ENCODE data around the gene KRTAP10-1.
"Not testable (repeated sequence)": the region's sequence is repeated elsewhere in the genome, so short reads cannot be mapped to it uniquely, and the experiment has no call there.

KRTAP10-1 gene

DNA sequence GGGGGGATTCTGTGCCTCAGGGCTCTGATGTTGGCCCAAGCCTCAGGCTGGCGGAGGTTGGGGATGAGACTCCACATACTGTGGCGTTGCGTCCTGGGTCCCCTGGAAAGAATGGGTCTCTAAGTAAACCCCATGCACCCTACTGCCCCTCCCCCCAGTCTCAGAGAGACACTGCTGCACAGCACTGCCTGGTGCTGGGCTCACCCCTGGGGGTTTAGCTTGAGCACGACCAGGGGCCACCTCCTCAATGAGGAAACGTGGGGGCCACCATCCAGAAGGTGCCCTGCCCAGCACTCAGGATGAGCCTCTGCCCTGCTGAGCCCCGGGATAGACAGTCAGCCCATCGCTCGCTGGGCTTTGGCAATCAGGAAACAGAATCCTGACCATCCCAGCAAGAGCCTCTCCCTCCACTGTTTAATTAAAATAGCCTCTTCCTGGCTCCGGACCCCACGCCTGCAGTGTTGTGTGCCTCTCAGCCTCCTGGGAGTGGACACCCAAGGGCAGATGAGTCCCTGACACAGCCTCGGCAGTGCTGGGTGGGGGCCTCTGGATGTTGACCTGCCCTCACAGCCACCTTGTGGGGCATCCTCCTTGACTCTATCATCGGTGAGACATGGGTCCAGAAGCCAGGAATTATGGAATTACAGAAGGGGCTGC lies 30.0 kb upstream of the KRTAP10-1 start:
- DNase-seq (ENCODE audit: low spot score), result no peak

DNA sequence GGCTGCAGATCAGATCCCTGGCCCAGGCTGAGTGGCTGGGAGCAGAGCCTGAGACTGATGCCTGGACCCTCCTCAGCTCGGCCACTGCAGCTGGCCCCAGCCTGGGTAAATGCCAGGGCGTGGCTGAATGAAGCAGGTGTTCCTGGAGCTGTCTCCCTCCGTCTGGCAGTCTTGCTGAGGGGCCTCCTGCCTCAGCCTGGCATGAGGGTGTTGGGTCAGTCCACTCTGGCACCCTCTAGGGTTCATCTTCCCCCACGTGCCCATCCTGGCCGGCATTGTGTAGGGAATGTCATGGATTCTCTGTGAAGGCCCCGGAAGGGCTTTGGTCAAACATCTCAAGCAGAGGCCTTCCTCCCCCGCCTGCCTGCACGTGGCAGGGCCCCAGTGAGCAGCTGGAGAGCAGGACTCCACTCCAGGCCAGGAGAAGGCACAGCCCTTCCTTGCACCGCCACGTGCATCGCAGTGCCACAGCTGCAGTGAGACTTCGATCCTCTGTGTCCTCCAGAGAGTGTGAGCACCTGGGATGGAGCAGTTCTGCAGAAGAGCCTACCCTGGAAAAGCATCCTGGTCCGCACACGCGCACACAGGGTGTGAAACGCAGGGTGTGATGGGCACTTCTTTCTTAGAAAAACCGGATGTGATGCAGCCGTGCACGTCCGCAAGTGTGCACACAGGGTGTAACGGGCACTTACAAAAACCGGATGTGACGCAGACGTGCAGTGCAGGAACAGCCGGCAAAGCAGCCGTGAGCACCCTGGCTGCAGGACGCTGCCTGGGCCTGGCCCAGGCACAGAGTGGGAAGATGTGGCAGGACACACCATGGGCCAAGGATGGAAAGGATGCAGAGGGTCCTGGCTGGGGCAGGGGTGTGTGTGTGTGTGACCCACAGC lies 28.9 kb upstream of the KRTAP10-1 start:
- DNase-seq (ENCODE audit: low spot score), result no peak

DNA sequence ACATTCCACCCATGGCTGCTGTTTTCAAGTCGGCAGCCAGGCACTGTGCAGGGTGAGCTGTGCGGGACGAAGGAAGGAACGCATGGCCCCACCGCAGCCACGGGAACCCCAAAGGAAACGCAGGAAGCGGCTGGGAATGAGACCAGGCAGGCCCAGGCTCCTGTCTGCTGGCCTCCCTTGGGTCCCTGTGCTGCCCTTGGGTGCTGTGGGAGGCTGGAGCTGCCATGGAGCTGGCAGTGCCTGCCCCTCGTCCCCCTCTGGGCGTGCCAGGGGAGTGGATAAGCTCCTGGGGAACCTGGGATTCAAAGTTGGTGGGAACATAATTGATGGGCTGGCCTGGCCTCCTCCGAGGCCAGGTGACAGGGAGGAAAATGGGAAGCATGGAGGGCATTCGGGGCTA lies 28.3 kb upstream of the KRTAP10-1 start:
- DNase-seq (ENCODE audit: low spot score), result no peak

DNA sequence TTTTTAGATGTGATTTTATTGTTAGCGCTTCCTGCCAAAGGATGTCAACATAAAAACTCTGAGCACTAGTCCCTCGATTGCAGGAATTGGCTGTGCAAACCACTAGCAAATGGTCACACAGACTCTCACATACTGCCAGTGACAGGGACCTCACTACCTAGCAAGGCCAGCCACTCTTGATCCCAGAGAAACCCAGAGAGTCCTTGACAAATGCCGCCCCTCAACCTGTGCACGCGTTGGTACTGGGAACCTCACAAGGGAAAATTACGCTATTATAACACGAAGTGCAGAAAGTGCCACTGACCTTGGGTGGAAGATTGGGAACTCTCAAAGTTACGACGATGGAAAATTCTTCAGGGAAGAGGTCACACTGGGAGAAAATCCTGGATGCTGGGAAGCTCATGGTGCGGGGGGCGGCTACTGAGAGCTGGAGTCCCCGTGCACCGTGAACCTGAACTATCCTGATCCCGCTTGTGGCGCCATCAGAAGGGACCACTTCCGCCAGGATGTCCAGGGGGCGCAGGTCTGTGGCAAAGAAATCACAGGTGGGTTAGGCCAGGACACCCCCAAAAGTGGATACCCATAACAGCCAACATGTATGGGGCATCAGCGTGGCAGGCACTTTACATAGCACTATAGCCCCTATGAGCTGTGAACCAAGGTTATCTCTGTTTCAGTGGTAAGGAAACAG lies 27.6 kb upstream of the KRTAP10-1 start:
- DNase-seq (ENCODE audit: low spot score), result no peak

DNA sequence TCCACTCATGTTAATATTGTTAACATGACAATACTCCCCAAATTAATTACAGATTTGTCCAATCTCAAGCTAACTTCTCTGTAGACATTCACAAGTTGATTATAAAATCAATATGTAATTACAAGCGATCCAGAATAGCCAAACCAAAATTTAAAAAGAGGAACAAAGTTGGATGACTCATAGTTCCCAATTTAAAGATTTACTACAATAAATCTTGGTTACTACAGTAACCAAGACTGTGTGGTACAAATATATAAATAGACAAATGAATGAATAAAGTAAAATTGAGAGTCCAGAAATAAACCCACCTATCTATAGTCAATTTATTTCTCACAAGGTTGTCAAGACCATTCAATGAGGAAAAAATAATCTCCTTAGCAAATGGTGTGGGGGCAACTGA lies 26.4 kb upstream of the KRTAP10-1 start:
- no peak for DNase-seq (ENCODE audit: low spot score)

DNA sequence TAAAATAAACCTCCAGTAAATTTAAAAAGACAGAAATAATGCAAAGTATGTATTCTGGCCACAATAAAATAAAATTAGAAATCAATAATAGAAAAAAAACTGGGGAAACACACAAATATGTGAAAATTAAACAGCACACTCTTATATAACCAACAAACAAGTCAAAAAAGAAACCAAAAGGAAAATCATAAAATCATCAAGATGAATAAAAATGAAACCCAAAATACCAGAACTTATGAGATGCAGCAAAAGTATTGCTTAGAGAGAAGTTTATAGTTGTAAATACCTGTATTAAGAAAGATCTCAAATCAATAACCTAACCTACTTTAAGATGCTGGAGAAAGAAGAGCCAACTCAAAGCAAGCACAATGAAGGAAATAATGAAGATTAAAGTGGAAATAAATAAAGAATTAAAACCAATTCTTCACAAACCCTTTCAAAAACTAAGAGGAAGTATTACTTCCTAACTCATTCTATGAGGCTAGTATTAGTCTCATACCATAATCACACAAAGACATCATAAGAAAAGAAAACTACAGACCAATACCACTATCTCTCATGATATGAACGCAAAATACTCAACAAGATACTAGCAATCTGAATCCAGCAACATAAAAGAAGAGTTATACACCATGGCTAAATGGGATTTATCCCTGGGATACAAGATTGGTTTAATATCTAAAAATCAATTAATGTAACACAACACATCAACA lies 25.0 kb upstream of the KRTAP10-1 start:
- no peak for DNase-seq (ENCODE audit: low spot score)

DNA sequence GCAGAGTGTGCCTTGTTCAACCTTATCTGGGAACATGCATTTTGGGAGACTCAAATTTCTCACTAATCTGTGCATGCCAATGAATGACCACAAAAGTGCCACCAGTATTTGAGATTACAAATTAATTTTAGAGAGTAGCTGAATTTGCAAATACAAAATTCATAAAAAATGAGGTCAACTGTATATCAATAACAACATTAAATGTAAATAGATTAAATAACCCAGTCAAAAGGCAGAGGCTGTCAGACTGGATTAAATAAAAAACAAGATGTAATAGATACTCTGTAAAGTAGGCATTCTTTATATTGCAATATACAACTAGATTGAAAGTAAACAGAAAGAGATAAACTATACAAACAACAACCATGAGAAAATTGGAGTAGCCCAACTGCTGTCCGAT lies 24.1 kb upstream of the KRTAP10-1 start:
- DNase-seq (ENCODE audit: low spot score), result no peak

DNA sequence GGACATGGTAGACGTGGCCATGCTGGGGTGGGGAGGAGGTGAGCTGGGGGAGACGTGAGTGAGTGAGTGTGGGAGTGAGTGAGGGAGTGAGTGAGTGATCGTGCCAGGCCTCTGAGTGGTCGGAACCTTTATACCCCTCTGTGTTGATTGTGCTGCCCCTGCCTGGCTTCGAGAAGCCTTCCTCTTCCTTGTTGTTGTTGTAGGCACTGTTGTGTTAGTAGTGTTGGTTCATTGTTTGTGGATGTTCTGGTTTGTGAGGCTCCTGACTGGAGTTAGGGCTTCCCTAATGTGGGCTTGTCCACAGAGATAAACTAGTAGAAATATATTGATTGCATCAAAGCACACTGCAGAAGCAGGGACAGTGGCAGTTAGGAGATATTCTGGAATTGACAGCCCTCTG lies 18.7 kb upstream of the KRTAP10-1 start, which contains the start of gene KRTAP10-3:
Gene KRTAP10-3 (minus strand): TSS at position 101 of the 400 bp plus-strand sequence. CDS start 80 bp downstream, at position 21.
- no peak for DNase-seq (ENCODE audit: low spot score)

DNA sequence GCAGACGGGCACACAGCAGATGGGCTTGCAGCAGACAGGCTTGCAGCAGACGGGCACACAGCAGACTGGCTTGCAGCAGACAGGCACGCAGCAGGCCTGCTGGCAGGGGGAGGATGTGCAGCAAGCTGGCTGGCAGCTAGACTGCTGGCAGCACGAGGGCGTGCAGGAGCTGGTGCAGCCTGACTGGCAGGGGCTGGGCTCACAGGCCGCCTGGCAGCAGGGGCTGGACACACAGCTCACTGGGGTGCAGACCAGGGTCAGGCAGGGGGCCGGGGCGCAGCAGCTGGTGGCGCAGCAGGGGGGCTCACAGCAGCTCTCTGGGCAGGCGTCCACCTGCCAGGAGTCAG lies 18.3 kb upstream of the KRTAP10-1 start:
- not testable (repeated sequence) for DNase-seq (ENCODE audit: low spot score)

DNA sequence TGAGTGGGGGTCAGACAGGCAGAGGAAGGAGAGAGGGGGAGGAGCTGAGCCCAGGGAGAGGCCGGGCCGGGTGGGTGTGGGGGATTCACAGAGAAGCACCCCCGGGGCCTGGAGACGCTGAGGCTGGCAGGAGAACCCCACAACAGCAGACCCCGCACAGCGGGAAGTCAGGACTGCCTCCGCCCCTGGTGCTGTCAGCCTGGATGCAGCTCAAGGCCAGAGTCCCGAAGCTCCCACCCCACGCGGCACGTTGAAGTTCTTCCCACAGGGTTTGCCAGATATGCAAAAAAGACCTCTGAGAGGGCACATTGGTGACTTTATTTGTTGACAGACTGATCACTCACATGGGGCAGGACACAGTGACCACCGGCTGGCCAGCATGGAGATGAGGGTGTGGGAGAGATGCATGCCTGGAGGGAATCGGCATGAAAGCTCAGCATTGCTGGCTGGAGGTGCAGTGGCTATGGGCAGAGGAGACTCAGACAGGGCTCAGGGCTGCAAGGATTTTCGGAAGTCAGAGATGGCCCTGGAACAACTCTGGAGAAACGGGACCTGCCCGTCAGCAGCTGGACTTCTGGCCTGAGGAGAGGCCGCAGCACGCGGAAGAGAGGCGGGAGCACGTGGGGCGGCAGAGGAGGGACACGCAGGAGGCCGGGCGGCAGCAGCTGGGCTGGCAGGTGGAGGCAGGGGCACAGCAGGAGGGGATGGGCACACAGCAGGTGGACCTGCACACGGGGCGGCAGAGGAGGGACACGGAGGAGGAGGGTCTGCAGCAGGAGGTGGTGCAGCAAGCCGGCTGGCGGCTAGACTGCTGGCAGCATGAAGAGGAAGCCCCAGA lies 17.7 kb upstream of the KRTAP10-1 start:
- no peak for DNase-seq (ENCODE audit: low spot score)

DNA sequence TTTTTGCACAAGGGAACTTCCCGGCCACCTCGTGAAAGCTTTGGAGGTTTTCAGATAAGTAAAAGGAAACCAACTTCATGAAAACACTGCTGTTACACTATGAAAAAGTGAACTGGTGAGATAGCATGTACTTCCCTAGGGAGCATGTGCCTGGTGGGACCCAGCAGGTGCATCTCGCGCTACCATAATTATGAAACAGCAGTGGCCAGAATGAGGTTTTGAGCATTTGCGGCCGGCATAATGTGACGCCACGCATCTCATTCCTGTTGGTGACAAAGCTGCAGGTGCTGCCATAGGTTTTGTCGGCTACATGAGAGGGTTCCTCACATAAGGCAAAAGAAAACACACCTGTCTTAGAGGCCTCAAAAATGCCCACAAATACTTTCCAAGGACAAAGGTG lies 16.9 kb upstream of the KRTAP10-1 start:
- DNase-seq (ENCODE audit: low spot score), result no peak

DNA sequence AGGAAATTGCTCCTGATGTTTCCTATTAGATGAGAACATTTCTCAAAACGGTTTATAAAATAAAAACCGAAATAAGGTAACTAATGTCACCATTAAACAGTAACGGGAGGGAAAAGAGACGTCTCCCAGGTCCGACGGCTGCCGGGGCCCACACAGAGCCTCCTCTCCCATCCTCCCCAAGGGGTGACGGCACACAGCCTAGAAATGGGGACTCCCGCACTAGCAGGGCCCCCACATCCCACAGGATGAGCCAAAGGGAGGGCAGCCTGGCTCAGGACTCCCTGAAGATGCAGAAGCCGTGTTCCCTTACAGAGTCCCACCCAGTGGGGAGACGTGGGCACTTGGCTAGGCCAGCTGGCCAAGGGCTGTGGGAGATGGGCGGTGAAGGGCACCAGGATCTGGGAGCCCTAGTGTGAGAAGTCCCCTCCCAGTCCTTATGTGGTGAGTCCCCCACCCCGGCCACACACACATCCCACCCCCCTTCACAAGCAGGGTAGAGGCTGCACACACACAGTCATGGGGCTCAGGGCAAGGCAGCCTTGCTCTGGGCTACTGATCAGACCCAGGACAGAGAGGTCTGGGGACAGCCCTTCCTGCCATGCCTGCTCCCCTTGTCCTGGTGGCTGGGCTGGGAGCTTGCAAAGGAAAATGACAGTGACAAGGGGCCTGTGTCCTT lies 15.3 kb upstream of the KRTAP10-1 start:
- DNase-seq (ENCODE audit: low spot score), result no peak

DNA sequence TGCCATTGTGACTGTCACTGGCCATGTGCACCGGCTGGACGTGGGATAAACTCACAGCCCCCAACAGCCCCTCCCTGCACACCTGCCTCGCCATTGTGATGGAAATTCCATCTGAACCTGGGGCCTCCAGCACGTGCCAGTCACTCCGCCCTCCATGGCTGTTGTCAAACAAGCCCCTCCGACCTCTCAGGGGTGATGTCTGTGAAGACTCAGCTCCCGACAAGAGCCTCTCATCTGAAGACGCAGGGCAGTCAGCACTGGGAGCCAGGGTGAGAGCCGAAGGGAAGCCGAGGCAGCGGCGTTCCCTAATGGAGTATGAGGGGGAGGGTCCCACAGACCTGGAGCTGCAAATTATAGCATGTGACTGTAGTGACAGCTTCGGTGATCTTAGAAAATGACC lies 12.7 kb upstream of the KRTAP10-1 start:
- no peak for DNase-seq (ENCODE audit: low spot score)

DNA sequence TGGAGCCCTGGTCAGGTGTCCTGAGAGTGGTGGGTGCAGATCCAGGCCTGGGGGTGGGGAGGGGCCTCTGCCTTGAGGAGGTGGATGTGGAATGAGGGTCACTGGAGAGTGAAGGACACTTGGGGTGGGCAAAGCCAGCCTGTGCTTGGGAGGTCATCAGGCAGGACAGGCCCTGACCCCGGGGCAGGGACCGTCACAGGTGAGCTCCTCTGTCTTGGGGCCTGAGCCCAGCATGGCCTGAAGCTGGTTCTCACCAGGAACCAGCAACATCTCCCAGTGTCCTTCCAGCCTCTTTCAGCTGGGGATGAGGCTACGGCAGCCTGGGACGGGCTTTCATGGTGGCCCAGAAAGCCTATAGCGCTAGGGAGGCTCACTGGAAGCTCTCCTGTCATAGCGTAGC lies 12.1 kb upstream of the KRTAP10-1 start:
- DNase-seq (ENCODE audit: low spot score), result no peak

DNA sequence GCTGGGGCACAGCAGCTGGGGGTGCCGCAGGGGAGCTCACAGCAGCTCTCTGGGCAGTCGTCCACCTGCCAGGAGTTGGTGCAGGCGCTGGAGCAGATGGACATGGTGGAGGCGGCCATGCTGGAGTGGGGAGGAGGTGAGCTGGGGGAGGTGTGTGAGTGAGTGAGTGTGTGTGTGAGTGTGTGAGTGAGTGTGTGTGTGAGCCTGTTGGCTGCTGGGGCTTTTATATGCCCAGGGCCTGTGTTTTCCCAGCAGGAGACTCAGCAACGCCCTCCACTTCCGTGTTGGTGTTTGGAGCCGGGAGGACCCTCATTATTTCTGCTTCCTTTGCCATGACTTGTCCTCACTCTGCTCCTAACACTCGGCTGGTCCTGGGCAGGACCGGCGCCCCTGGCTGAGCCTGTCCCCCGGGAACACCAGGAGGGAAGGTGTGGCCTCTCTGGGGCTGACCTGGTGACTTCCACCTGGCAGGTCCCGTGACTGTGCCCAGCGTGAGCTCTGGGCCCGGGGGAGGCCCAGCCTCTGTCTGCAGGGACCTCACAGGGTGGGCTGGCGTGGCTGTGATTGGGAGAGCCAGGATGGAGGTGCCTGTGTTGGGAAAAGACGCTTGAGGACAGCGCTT lies 11.5 kb upstream of the KRTAP10-1 start, which contains the start of gene KRTAP10-2:
Gene KRTAP10-2 (minus strand): TSS at position 166 of the 622 bp plus-strand sequence. CDS start 47 bp downstream, at position 119.
- DNase-seq (ENCODE audit: low spot score), result no peak

DNA sequence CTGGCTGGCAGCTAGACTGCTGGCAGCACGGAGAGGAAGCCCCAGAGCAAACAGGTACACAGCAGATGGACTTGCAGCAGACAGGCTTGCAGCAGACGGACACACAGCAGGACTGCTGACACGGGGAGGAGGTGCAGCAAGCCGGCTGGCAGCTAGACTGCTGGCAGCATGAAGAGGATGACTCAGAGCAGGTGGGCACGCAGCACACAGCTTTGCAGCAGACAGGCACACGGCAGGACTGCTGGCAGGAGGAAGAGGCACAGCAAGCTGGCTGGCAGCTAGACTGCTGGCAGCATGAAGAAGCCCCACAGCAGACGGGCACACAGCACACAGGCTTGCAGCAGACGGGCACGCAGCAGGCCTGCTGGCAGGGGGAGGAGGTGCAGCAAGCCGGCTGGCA lies 10.8 kb upstream of the KRTAP10-1 start:
- no peak for DNase-seq (ENCODE audit: low spot score)

DNA sequence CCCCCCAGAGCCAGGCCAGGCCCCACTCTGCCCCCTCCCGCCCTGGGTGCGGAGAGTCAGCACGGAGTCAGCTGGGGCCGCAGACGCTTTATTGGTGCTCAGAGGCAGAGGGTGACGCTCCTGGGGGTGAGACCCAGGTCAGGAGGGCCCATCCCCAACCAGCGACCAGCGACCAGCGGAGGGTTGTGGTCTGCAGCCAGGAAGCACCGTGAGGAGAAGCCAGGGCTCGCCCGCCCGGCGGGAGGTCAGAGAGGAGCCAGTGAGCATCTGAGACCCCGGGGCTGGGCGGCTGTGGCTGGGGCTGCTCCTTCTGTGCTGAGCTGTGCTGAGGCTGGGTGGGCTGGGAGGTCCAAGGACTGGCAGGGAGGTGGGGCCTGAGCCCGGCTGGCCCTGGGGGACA lies 10.3 kb upstream of the KRTAP10-1 start:
- not testable (repeated sequence) for DNase-seq (ENCODE audit: low spot score)

DNA sequence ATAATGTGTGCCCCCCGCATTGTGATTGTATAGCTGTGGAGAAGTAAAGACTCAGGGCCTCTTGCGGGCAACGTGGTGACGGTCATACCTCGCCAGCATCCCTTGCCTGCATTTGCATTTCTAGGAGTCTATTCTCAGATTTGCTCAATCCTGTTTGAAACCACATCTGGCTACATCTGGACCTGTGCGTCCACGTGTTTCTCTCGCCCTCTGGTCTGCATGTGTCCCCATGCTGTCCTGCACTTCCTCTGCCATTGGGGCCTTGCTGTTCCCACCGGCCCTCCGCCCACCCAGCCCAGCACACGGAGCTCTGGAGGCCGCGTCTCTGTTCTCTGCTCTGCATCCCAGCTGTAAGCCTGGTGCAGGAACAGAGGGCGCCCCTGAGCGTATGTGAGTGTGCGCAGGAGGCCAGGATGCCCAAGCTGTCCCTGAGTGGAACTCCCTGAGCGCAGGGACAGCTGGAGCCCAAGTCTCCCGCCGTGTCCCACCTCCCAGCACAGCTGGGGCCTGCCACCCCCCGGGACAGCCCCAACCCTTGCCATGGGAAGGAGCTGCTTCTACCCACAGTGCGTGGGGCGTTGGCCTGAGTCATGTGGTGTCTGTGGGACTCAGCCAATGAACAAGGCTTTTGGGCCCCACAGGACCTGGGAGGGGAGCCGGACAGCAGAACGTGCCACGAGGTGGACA lies 9.7 kb upstream of the KRTAP10-1 start:
- no peak for DNase-seq (ENCODE audit: low spot score)

DNA sequence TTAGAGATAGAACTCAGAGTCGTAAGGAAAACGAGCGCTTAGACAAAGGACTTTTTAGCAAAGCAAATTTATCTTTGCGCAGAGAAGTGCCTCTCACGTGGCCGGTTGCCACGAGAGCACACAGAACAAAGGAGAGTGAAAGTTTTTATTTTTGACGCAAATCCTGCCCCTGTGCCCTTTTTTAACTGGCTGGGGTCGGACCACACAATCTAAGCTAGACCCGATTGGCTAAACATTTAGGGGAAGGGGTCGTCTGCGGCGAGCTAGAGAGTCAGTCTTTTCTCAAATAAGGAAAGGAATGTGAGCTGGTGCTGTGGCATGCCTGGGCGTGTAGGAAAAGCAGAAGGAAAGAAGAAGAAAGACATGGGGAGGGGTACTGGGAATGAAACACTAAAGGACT lies 8.9 kb upstream of the KRTAP10-1 start:
- no peak for DNase-seq (ENCODE audit: low spot score)

DNA sequence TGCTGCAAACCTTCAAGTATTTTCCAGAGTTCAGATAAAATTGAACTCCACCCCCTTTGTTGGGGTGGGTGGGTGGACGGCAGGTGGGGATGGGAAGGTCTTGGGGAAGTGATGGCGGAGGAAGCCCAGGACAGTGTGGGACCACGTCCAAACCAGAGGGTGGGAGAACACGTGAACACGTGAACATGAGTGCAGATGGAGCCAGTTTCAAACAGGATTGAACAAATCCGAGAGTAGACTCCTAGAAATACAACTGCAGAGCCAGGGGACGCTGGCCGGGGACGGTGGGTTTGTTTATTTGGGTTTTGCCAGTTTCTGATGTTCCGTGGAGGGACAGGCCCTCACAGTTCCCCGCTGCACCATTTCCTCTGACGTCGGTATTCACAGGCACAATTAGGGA lies 8.4 kb upstream of the KRTAP10-1 start:
- DNase-seq (ENCODE audit: low spot score), result no peak
